ENCODE results near the gene GARNL3. TPM values are rescaled to one million over a fixed set of nuclear protein-coding genes. Genes with fewer than 3 reads are reported as not detected.
A peak's percentile ranks its signal among the peaks of the same experiment; 100 is the strongest.

Gene GARNL3
- total RNA-seq, 2 experiments from 2014 or later, result 16.1 to 17.2 TPM

GRCh38 chr9:127345566-127345965, 81.0 kb downstream of the GARNL3 start:
- no peaks in the 10 kb centered on the region for H3K9me2 ChIP-seq (ENCODE audit: insufficient read depth, low read length)
- H3K36me3 ChIP-seq (ENCODE audit: insufficient read depth, low read length), result no peaks in the 10 kb centered on the region
- no TSS peak for BruUV-seq (replicated peaks)
- H3K4me2 ChIP-seq (ENCODE audit: low read length), result no peak overlapping the region
- DNase-seq (ENCODE audit: low spot score), result no peak
- H3K79me2 ChIP-seq (ENCODE audit: insufficient read depth, low read depth, low read length), result no peaks in the 10 kb centered on the region
- ChIA-PET POLR2A (no interaction called here), CTCF (ENCODE audit: unreplicated experiment) (no interaction called here)
- no peak overlapping the region for H3K4me3 ChIP-seq (ENCODE audit: low read depth, low read length, poor library complexity, severe bottlenecking)
- no peaks in the 10 kb centered on the region for H4K20me1 ChIP-seq (ENCODE audit: insufficient read depth, low read length)
- no peak for TF ChIP-seq CTCF (conservative IDR thresholded peaks at IDR 0.05; ENCODE audit: low read length)
- TF ChIP-seq EZH2phosphoT487 (IDR thresholded peaks at IDR 0.05; ENCODE audit: borderline replicate concordance, low read depth, low read length), result no peak
- no peak overlapping the region for H3K27ac ChIP-seq (ENCODE audit: low read depth, low read length, poor library complexity, severe bottlenecking)
- H2AFZ ChIP-seq (ENCODE audit: low read length), result no peak overlapping the region
- no peaks in the 10 kb centered on the region for H3K9me3 ChIP-seq (ENCODE audit: low read length)
- no peaks in the 10 kb centered on the region for H3K4me1 ChIP-seq (ENCODE audit: insufficient read depth, low read length, poor library complexity, severe bottlenecking)
- intact Hi-C loops (cut with micrococcal nuclease; ENCODE audit: unreplicated experiment), result no loop called here

GRCh38 chr9:127346584-127346983, 82.0 kb downstream of the GARNL3 start:
- CTCF ChIA-PET (ENCODE audit: unreplicated experiment), result interaction anchor here (0.5 kb wide), 1 partner anchor 21 kb away, joined by 3 read pairs; no protein-coding TSS in a partner anchor
- no peaks in the 10 kb centered on the region for H3K79me2 ChIP-seq (ENCODE audit: insufficient read depth, low read depth, low read length)
- POLR2A ChIA-PET, result interaction anchor here (0.6 kb wide), 1 partner anchor 10 kb away, joined by 3 read pairs; no protein-coding TSS in a partner anchor
- intact Hi-C loops (cut with micrococcal nuclease; ENCODE audit: unreplicated experiment), result loop anchor here (1.0 kb wide), 1 partner anchor 132 kb away; no protein-coding TSS in a partner anchor
- no peaks in the 10 kb centered on the region for H3K9me3 ChIP-seq (ENCODE audit: low read length)
- H3K9me2 ChIP-seq (ENCODE audit: insufficient read depth, low read length), result no peaks in the 10 kb centered on the region
- no peaks in the 10 kb centered on the region for H3K4me1 ChIP-seq (ENCODE audit: insufficient read depth, low read length, poor library complexity, severe bottlenecking)
- H2AFZ ChIP-seq (ENCODE audit: low read length), result no peak overlapping the region
- no peaks in the 10 kb centered on the region for H4K20me1 ChIP-seq (ENCODE audit: insufficient read depth, low read length)
- TF ChIP-seq CTCF (conservative IDR thresholded peaks at IDR 0.05; ENCODE audit: low read length) (peak; percentile 64), EZH2phosphoT487 (IDR thresholded peaks at IDR 0.05; ENCODE audit: borderline replicate concordance, low read depth, low read length) (no peak)
- H3K4me3 ChIP-seq (ENCODE audit: low read depth, low read length, poor library complexity, severe bottlenecking), result no peak overlapping the region
- no TSS peak for BruUV-seq (replicated peaks)
- no peaks in the 10 kb centered on the region for H3K36me3 ChIP-seq (ENCODE audit: insufficient read depth, low read length)
- H3K4me2 ChIP-seq (ENCODE audit: low read length), result no peak overlapping the region
- DNase-seq (ENCODE audit: low spot score), result peak; percentile 26
- no peak overlapping the region for H3K27ac ChIP-seq (ENCODE audit: low read depth, low read length, poor library complexity, severe bottlenecking)

- Histone ChIP-seq H3K27ac (ENCODE audit: low read depth, low read length, poor library complexity, severe bottlenecking) (no peak overlapping the region), H3K9me3 (ENCODE audit: low read length) (no peaks in the 10 kb centered on the region), H2AFZ (ENCODE audit: low read length) (no peak overlapping the region), H4K20me1 (ENCODE audit: insufficient read depth, low read length) (no peaks in the 10 kb centered on the region), H3K36me3 (ENCODE audit: insufficient read depth, low read length) (no peaks in the 10 kb centered on the region), H3K79me2 (ENCODE audit: insufficient read depth, low read depth, low read length) (no peaks in the 10 kb centered on the region), H3K4me2 (ENCODE audit: low read length) (no peak overlapping the region), H3K4me1 (ENCODE audit: insufficient read depth, low read length, poor library complexity, severe bottlenecking) (no peaks in the 10 kb centered on the region), H3K4me3 (ENCODE audit: low read depth, low read length, poor library complexity, severe bottlenecking) (no peak overlapping the region), H3K9me2 (ENCODE audit: insufficient read depth, low read length) (no peaks in the 10 kb centered on the region)
- BruUV-seq (replicated peaks), result no TSS peak
- CTCF ChIA-PET (ENCODE audit: unreplicated experiment), result no interaction called here
- POLR2A ChIA-PET, result no interaction called here
- intact Hi-C loops (cut with micrococcal nuclease; ENCODE audit: unreplicated experiment), result no loop called here
- DNase-seq (ENCODE audit: low spot score), result peak; percentile 28
- peak; percentile 63 for TF ChIP-seq CTCF (conservative IDR thresholded peaks at IDR 0.05; ENCODE audit: low read length)
- no peak for TF ChIP-seq EZH2phosphoT487 (IDR thresholded peaks at IDR 0.05; ENCODE audit: borderline replicate concordance, low read depth, low read length)
These were observed 83.5 kb downstream of the GARNL3 start for GRCh38 chr9:127347831-127348776.

All from OCI-LY7 (cell line).